SK-N-SH treated with all-trans-retinoic acid at 6 μM for 48 hours (cell line): ENCODE results near the gene FBXL17.

ENCODE experiments used
- ARNTL ChIP-seq: fragments of 450-650 bp; formaldehyde crosslinking; IDR thresholded peaks from 2 replicates; pipeline ENCODE4 v1.5.0; 2020; ENCODE audit warnings: low read depth, mild to moderate bottlenecking, moderate library complexity, borderline replicate concordance
- CSDC2 ChIP-seq: fragments of 250-450 bp; sonication (Bioruptor Pico); IDR thresholded peaks from 2 replicates; pipeline ENCODE4 v1.5.0; 2020; ENCODE audit warnings: mild to moderate bottlenecking, moderate library complexity
- RARB ChIP-seq: fragments of 250-450 bp; sonication (Bioruptor Pico); IDR thresholded peaks from 2 replicates; pipeline ENCODE4 v1.8.0; 2021; ENCODE audit warnings: mild to moderate bottlenecking, moderate library complexity
- SNAI2 ChIP-seq: fragments of 250-450 bp; sonication (Bioruptor Pico); IDR thresholded peaks from 2 replicates; pipeline ENCODE4 v1.5.0; 2020; ENCODE audit warnings: mild to moderate bottlenecking, moderate library complexity
- ZFP3 ChIP-seq: fragments of 250-450 bp; sonication (Bioruptor Pico); IDR thresholded peaks from 2 replicates; pipeline ENCODE4 v1.5.0; 2020; ENCODE audit warnings: mild to moderate bottlenecking, moderate library complexity
- ZFP30 ChIP-seq: fragments of 450-650 bp; formaldehyde crosslinking; IDR thresholded peaks from 2 replicates; pipeline ENCODE4 v1.5.0; 2022; ENCODE audit warnings: mild to moderate bottlenecking, moderate library complexity
- ZNF8 ChIP-seq: fragments of 450-650 bp; formaldehyde crosslinking; IDR thresholded peaks from 2 replicates; pipeline ENCODE4 v1.5.0; 2020; ENCODE audit warnings: mild to moderate bottlenecking, moderate library complexity
- TF ChIP-seq, protein P1 (sequence below): fragments of 250-450 bp; sonication (Bioruptor Pico); IDR thresholded peaks from 2 replicates; pipeline ENCODE4 v1.5.1; 2021; ENCODE audit warnings: mild to moderate bottlenecking, moderate library complexity
- TF ChIP-seq, protein P2 (sequence below): fragments of 250-450 bp; sonication (Bioruptor Pico); IDR thresholded peaks from 2 replicates; pipeline ENCODE4 v1.5.1; 2020; ENCODE audit warnings: low read depth, mild to moderate bottlenecking, moderate library complexity

DNA sequence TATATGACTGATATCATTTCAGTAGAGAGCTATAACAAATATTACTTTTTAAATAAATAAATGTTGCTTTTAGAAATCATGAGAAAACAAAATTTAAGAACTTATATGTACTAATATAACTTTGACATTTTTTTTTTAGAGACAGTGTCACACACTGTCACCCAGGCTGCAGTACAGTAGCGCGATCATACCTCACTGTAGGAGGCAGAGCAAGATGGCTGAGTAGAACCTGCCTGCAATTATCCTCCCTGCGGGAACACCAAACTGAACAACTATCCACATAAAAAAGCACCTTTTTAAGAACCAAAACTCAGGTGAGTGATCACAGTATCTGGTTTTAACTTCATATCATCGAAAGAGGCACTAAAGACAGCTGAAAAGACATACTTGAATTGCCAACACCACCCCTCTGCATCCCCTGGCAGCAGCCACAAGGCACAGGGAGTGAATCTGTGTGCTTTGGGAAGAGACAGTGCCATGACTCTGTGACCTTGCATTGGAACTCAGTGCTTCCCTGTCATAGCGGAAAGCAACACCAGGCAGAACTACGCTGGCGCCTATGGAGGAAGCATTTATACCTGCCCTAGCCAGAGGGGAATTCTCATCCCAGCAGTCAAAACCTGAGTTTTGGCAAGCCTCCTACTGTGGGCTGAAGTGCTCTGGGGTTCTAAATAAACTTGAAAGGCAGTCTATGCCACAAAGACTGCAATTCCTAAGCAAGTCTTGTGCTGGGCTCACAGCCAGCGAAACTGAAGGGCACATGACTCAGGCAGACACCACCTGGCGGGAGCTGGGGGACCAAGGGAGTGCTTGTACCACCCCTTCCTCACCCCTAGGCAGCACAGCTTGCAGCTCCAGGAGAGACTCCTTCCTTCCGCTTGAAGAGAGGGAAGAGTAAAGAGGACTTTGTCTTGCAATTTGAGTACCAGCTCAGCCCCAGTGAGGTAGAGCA, 142.7 kb downstream of the FBXL17 start:
- no peak for TF ChIP-seq ARNTL (CRISPR knock-in tag)
- TF ChIP-seq, protein P1, sequence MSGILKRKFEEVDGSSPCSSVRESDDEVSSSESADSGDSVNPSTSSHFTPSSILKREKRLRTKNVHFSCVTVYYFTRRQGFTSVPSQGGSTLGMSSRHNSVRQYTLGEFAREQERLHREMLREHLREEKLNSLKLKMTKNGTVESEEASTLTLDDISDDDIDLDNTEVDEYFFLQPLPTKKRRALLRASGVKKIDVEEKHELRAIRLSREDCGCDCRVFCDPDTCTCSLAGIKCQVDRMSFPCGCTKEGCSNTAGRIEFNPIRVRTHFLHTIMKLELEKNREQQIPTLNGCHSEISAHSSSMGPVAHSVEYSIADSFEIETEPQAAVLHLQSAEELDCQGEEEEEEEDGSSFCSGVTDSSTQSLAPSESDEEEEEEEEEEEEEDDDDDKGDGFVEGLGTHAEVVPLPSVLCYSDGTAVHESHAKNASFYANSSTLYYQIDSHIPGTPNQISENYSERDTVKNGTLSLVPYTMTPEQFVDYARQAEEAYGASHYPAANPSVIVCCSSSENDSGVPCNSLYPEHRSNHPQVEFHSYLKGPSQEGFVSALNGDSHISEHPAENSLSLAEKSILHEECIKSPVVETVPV (CRISPR knock-in tag) = no peak
- no peak for TF ChIP-seq SNAI2 (CRISPR knock-in tag)
- TF ChIP-seq, protein P2, sequence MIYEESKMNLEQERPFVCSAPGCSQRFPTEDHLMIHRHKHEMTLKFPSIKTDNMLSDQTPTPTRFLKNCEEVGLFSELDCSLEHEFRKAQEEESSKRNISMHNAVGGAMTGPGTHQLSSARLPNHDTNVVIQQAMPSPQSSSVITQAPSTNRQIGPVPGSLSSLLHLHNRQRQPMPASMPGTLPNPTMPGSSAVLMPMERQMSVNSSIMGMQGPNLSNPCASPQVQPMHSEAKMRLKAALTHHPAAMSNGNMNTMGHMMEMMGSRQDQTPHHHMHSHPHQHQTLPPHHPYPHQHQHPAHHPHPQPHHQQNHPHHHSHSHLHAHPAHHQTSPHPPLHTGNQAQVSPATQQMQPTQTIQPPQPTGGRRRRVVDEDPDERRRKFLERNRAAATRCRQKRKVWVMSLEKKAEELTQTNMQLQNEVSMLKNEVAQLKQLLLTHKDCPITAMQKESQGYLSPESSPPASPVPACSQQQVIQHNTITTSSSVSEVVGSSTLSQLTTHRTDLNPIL (CRISPR knock-in tag) = no peak
- TF ChIP-seq ZNF8 (CRISPR knock-in tag) = no peak
- no peak for TF ChIP-seq RARB (CRISPR knock-in tag)
- no peak for TF ChIP-seq CSDC2 (CRISPR knock-in tag)
- TF ChIP-seq ZFP30 = no peak
- TF ChIP-seq ZFP3 (CRISPR knock-in tag) = no peak
